HG02885 (cell line): ENCODE data around the gene TRIM46.
A peak's percentile ranks its signal among the peaks of the same experiment; 100 is the strongest.
"Not testable (repeated sequence)": the region's sequence is repeated elsewhere in the genome, so short reads cannot be mapped to it uniquely, and the experiment has no call there.

ENCODE experiments used
- ATAC-seq: cut with Tn5 transposase; IDR thresholded peaks from one replicate; pipeline ENCODE4 v1.9.1; 2021; ENCODE audit warnings: mild to moderate bottlenecking; ENCODE audit not compliant: unreplicated experiment, poor library complexity

Gene TRIM46

DNA sequence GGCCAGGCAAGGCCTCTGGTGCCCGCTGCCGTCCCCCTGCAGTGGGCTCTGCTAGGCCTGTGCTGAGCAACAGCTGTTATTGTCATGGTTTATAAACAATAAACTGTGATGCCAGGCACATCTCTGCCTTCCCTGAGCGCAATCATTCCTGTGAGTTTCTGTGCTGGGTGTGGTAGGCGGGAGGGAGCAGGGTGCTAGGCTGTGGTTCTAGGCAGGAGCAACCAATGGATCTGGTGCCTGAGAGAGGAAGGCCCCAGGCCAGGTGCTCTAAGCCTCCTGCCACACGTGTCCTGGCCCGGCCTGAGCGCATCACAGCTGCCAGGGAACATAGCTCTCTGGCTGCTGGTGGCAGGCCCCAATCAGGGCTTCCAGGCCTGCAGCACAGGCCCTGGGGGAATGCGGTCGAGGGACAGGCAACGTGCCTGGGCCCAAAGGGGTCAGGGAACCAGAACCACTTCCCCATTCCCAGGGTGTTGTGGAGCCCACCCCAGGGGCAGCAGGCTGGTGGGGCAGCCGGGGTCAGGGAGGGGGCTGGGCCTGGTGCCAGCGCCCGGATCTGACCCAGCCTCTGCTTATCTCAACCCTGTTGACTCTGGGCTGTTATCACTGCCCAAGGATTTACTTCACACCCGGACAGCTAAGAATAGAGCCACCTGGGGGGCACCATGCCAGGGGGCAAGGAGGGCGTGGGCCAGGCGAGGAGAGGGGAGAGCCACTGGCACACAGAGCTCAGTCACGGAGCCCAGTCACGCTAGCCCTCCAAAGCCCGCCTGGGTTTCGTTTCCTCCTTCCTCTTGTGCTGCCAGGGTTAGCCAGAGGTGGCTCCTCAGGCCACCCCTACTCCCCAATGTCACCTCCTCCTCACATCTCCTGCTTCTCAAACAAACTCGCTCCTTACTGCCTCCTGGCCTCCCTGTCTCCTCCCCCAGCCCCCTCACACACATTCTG lies 11.5 kb downstream of the TRIM46 start:
- ATAC-seq: peak; percentile 68

DNA sequence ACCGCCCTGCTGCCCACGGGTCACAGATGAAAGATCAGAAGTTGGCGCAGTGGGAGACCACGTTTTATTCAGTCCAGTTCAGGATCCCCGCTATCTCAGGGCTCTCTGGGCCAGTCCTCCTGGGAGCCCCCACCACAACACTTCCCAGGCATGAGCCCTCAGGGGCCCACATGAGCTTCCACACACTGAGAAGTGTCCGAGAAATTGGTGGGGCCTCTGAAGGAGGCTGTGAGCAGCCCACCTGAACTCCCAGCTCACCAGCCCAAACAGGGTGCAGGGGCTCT lies 12.1 kb downstream of the TRIM46 start:
- peak; percentile 9 for ATAC-seq

DNA sequence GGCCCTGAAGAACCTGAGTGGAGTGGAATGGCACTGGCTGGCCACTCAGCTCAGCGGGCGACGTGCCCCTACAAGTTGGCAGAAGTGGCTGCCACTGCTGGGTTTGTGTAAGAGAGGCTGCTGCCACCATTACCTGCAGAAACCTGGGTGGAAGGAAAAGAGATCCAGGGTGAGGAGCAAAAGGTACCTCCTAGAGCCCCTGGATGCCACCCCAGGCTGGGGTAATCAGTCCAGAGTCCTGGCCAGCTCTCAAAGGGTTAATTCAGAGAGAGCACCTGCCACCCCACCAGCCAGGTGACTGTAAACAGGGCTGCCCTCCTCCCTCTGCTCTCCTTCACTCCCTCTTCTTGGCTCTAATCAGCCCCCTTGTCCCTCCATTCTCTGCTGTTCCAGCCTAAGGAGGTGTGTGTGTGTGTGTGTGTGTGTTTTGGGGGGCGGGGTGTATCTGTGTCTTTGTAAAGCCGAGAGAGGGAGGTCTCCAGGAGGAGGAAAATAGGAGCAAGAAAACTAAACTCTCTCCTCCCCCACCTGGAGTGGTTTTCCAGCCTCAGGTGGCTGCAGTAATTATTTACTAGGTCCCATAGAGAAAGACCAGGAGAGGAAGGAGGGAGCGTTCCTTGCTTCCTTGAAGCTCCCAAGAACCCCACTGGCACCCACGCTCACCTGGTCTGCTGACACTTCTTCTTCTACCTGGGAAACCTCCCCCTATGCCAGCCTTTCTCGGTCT lies 12.6 kb downstream of the TRIM46 start:
- ATAC-seq: no peak

DNA sequence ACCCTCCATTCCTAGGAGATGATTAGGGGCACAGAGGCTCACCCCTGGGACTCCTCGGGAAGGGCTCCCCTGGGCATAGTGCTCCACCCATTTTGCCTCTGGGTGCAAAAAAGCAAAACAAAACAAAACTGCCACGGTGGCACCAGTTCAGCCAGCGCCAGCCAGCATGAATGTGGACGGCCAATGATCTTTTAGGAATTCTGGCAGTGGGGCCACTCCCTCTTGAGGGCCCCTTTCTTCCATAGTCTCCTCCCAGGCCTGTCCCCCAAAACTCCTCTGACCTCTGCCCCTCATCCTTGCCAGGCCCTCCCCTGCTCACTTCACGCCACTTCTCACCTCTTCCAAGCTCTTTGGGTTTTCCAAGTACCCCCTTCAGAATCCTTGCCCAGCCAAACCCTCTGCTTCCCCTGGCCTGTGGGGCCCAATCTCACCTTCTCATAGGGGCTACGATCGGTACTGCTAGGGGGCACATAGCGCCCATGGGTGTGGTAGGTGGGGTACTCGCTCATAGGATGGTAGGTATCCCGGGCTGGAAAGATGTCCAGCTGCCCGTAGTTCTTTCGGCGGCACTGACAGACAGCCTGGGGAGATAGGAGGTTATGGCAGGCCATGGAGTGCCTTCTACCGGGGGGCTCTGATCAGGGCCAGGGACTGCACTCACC lies 13.3 kb downstream of the TRIM46 start:
- no peak for ATAC-seq

DNA sequence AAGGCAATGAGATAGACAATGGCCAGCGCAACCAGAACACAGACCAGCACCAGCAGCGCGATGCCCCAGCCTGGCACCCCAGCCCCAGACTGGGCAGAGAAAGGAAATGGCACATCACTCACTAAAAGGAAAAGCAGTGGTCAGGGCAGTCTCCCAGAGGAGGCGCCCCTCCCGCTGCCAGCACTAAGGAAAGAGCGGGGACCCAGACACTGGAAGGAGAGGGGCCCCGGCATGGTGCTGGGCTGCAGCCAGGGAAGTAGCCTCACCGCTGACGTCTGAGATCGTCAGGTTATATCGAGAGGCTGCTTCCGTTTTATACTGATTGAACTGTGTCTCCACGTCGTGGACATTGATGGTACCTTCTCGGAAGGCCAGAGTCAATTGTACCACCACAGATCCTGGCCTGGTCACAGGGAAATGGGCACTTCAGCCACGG lies 13.8 kb downstream of the TRIM46 start:
- no peak for ATAC-seq

DNA sequence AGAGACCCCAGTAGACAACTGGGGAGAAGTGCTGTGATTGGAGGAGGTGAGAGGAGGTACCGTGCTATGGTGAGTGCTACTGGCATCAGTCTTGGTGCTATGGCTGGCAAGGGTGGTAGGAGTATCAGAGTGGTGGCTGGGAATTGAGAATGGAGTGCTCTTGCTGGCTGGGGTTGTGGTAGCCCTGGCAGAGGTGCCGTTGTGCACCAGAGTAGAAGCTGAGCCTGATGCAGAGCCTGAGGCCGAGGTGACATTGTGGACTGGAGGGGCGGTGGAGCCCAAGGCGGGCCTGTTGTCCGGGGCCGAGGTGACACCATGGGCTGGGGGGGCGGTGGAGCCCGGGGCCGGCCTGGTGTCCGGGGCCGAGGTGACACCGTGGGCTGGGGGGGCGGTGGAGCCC lies 14.6 kb downstream of the TRIM46 start:
- ATAC-seq: no peak

DNA sequence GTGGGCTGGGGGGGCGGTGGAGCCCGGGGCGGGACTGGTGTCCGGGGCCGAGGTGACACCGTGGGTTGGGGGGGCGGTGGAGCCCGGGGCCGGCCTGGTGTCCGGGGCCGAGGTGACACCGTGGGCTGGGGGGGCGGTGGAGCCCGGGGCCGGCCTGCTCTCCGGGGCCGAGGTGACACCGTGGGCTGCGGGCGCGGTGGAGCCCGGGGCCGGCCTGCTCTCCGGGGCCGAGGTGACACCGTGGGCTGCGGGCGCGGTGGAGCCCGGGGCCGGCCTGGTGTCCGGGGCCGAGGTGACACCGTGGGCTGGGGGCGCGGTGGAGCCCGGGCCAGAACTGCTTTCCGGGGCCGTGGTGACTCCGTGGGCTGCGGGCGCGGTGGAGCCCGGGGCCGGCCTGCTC lies 16.3 kb downstream of the TRIM46 start:
- ATAC-seq: not testable (repeated sequence)

DNA sequence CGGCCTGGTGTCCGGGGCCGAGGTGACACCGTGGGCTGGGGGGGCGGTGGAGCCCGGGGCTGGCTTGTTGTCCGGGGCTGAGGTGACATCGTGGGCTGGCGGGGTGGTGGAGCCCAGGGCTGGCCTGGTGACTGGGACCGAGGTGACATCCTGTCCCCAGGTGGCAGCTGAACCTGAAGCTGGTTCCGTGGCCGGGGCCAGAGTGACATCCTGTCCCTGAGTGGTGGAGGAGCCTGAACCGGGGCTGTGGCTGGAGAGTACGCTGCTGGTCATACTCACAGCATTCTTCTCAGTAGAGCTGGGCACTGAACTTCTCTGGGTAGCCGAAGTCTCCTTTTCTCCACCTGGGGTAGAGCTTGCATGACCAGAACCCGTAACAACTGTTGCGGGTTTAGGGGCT lies 18.3 kb downstream of the TRIM46 start:
- no peak for ATAC-seq

DNA sequence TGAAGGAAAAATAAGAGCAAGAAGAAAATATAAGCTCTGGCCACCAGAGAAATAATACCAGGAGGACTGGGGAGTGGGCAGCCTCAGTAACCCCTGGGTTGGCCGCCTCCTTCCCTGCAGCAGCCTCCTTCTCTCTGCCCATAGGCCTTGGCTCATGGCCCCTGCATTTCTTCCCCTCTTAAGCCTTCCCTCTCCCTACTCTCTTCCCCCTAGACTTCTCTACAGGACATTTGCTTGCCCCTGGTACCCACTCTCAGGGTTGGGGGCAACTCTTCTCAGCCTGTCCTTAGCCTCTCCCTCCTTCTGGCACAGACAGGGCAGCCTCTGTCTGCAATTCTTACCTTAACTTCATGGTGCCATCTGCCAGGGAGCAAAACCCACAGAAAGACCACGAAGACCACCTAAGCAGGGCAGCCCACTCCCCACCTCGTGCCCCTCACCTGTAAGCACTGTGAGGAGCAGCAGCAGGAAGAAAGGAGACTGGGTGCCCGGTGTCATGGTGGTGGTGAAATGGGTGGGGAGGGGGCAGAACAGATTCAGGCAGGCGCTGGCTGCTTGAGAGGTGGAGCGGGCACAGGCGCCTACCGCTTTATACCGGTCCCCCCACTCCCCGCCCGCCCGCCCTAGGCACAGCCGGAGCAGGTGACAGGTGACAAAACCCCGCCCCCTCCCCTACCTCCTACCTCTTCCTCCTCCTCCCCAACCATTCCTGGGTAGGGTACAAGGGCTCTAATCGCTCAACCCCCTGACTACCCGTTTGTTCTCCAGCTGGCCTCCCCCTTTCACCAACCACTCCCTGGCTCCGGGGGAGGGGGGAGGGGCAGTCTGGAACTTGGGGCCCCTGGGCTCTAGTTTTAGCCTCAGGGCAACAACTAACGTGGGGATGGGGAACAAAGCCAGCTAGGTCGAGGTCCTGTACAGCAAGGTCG lies 19.0 kb downstream of the TRIM46 start:
- no peak for ATAC-seq

DNA sequence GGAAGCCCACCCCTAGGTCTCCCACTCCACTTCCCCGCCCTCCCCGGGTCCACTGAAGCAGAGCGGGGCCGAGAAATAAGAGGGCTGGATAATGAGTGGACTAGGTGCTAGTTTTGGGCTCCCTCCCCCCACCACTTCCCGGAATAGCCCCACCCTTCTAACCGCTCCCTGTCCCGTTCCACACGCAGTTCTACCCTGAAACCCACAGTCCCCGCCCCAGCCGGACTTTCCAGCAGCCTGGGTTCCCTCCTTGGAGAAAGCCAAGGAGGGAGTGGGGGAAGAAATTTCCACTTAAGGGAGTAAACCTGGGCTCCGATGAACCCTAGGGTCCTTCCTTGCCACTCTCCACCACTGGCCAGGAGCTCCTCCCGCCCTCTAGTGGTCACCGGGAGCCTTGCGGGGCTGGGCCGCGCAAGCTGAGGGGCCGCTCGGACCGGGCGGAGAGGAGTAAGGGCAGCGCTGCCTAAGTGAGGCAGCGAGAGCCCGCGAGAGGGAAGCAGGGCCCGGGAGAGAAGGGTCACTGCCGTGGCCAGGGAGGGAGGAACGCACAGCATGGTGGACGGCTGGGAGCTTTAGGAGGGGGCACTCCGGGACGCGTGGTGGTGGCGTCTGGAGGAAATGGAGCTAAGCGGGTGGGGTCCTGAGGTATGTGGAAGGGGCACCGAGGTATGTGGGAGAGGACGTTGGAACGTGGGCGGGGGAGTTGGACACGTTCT lies 19.8 kb downstream of the TRIM46 start:
- ATAC-seq: peak; percentile 74

DNA sequence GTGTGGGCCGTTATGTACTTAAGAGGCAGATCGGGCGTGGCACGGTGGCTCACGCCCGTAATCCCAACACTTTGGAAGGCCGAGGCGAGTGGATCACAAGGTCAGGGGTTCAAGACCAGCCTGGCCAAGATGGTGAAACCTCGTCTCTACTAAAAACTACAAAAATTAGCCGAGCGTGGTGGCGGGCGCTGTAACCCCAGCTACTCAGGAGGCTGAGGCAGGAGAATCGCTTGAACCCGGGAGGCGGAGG lies 20.3 kb downstream of the TRIM46 start:
- ATAC-seq: not testable (repeated sequence)

DNA sequence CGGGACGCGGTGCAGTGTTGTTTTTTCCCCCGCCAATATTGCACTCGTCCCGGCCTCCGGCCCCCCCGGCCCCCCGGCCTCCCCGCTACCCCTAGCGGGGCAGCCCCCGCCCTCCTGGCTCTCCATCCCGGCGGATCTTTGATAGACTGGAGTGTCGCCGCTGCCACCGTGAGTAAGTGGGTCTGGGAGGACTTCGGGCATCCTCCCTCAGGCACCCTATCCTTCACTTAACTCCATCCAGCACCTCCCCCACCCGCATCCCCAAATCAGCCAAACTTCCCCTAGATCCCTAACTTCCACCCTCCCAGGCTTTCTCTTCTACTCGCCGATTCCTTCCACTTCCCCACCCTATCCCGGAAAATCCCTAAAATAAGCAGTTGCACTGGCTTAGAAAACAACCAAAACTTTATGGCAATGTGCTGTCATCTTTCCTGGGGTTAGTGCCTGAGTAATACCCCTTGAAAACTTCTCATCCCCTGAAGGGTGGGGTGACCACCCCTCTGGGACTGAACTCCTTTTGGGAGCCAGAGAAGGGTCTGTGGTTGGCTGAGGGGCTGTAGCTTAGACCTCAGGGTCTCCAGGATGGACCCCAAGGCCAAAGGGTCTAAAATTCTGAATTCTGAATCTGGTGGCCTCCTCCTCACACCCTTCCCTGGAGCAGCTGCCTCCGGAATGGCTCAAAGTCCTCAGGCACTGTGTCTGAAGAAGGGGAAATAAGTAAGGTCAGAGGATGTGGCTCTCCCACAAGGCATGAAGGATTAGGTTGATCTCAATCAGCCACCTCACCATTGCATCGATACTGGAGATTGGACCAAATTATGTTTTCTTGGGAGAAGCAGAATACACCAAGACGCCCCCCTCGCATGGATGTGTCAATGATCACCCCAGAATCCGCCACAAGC lies 21.8 kb downstream of the TRIM46 start:
- no peak for ATAC-seq

DNA sequence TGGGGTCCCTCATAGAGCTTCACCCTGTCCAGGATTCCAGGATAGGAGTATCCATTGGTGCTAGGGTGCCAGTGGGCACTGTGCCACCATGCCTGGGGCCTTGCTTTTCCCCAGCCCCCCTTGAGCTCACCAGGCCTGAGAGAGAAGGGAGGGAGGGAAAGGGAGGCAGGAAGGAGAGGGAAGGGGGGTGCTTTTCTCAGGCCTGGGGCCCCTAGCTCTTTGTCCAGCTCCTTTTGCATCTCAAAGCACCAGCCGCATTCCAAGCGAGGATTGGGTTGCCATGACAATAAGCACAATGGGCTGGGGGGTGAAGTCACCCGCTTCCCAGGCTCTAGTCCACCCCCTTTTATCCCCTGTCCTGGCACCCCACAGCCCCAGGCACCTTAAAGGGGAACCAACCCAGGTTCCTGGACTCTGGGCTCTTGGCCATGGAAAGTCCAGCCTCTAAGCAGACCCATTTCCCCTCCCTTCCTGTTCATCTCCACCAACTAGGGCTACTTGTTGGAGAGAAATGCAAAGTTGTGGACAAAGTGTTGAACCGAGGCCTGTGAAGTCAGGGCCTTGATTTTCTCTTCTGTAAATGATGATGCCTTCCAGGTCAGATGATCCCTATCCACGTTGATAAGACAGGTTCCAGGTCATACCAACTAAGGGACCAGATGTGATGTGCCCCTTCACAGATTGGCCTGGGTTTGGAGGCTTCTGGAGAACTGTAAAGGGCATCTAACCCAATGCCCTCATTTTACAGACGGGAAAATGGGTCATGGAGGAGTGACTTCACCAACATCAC lies 22.6 kb downstream of the TRIM46 start:
- no peak for ATAC-seq

DNA sequence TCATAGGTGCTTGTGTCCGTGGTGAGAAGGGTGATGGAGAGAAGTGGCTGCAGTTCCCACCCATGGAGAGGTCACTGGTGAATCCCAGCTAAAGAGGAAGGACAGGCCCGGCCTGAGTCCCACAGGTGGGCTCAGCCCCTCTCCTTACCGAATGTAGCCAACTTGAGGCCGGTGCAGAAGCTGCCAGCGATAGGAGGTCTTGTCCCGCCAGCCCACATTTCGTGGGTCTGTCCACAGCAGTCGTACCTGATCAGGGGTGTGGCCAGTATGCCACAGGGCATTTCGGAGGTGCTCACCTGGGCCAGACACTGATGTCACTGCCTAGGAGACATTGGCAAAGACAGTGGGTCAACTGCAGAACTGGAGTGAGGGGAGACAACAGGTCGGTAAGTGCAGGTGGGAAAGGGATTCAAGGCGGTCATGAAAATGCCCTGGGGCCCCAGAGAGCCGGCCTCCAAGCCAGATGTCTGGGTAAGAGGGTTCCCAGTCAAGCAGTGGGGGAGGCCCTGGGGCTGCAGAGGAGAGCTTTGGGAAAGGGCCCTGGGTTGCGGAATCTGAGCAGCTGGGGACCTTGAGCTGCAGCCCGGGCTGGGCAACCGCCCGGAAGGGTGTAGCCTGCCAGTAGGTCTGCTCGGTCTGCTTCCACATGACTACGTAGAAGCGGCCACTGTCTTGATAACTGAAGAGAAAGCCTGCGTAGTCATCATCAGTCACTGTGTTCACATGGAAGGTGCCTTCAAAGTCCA lies 23.4 kb downstream of the TRIM46 start:
- no peak for ATAC-seq

DNA sequence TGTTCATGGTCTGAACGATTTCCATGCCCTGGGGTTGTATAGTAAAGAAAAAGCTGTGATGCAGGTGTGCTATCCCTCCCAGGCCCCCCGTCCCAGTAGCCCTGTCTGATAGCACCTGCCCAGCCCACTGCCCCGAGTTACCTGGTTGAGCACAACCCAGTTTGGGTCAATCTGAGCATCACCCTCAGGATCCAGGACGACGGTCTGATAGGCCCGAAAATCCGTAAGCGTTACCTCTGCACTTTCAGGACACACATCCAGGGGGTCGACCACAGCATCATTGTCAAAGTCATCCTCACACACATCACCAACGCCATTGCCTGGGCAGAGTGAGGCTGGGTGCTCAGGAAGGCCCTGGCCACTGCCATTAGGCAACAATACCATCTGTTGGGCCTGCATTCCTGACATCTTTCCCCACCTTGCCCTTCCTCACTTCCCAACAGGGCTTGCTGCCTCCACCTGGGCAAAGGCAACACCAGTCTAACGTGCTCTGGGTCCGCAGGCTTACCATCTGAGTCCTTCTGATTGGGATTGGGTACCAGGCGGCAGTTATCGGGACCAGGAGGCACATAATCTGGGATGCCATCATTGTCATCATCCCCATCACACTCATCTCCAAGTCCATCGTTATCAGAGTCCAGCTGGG lies 24.4 kb downstream of the TRIM46 start:
- ATAC-seq: no peak

DNA sequence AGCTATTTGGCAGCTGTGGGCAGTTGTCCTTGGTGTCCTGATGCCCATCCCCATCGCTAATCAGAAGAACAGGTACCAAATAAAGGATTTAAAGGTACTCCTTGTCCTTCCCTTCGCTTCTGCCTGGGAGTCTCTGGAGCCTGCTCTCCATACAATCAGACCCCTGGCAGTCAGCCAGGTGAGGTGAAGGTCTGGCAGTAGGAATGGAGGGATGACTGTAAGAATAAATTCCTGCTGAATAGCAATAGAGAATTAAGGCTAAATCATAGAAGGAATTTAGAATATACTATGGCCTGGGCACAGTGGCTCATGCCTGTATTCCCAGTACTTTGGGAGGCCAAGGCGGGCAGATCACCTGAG lies 24.9 kb downstream of the TRIM46 start:
- no peak for ATAC-seq

DNA sequence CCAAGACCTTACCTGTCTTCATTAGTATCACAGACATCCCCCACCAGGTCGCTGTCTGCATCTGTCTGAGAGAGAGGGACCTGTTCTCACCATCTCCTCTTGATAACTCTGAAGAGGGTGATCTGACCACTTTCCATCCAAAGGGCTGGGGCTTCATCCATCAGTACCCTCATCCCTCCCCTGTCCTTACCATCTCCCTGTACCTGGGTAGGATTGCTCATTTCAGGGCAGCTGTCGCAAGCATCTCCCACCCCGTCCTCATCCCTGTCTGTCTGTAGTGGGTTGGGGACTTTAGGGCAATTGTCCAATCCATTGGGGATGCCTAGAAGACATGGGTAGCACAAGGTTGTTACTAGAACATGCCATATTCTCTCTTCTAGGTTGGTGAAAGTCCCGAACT lies 26.1 kb downstream of the TRIM46 start:
- no peak for ATAC-seq
